NCI-H1092 (cell line): ENCODE data around the gene WWC1.
"Not testable (repeated sequence)": the region's sequence is repeated elsewhere in the genome, so short reads cannot be mapped to it uniquely, and the experiment has no call there.

Experiments
- DNase-seq: peaks from one replicate; lab custom pipeline; 2025; lab: John Stamatoyannopoulos, UW

WWC1 gene

DNA sequence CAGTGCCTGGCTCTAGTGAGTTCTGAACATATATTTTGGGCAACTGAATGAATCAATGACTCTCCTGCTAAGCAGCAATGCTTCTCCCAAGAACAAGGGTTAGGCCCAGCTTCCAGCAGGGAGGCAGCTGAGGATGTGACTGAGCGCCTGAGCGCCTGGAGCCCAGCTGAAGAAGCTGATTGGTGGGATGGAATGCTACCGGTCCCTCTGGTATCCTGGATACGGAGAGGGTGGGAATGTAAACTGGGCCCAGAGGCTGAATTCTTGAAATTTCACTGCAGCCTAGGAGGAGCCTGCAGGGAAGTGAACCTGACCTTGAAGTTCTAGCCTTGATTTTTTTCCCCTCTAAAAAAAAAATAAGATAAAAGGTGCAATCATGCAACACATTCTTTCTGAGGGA lies 43.2 kb downstream of the WWC1 start:
- DNase-seq: no peak

DNA sequence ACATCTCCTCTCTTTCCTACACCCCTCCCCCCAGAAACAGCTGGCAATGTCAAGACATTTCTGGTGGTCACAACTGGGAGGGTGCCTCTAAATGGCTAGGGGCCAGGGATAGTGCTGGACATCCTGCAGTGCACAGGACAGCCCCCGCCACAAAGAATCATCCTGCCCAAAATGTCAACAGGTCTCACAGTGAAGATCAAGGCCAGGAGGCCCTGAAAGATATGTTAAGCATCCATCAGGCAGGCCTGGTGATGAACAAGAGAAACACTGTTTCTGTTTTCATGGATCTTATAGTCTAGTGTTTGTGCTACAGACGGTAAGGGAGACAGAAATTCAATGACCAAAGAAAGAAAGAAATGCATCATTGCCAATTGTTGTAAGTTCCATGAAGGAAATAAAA lies 45.9 kb downstream of the WWC1 start:
- no peak for DNase-seq

DNA sequence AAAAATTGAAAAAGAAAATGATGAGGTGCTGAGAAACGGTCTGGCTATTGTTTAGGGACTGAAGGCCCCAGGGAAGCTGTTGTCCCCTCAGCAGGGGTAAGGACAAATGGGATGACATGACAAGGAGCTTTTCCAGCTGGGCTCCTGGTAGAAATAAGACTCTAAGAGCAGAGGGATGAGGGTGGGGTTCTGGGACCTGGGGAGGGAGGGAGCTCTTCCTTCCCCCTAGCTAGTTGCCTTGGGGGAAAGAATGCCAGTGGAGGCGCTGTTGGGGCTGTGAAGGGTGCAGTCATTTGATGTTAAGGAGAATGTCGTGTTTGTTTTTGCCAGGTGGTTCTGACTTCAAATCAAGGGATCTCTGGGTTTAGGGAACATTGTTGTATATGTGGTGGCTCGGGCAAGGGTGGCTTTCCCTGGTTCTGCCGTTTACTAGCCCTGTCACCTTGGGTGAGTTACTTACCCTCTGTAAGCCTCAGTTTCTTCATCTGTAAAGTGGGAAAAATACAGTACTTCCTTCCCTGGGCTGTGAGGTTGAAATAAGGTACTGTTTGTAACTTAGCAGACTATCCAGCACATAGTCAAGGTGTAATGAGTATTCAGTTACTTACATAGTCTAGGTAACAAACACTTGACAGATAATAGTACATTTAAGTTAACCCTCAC lies 47.8 kb downstream of the WWC1 start:
- no peak for DNase-seq

DNA sequence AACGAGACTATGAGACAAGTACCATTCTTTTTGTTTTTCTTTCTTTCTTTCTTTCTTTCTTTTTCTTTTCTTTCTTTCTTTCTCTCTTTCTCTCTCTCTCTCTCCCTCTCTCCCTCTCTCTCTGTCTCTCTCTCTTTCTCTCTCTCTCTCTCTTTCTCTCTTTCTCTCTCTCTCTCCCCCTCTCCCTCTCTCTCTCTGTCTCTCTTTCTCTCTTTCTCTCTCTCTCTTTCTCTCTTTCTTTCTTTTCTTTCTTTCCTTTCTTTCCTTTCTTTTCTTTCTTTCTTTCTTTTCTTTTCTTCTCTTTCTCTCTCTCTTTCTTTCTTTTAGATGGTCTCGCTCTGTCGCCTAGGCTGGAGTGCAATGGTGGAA lies 48.3 kb downstream of the WWC1 start:
- DNase-seq: not testable (repeated sequence)

DNA sequence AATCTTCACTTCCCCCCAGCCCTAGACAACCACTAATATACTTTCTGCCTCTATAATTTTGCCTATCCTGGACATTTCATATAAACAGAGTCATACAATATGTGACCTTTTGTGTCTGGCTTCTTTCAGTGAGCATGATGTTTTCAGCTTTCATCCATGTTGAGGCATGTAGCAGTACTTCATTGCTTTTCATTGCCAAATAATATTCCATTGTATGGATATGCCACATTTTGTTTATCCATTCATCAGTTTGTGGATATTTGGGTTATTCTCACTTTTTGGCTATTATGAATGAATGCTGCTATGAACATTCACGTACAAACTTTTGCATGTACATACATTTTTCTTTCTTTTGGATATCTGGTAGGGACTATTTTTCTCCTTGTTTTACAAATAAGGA lies 49.0 kb downstream of the WWC1 start:
- DNase-seq: no peak

DNA sequence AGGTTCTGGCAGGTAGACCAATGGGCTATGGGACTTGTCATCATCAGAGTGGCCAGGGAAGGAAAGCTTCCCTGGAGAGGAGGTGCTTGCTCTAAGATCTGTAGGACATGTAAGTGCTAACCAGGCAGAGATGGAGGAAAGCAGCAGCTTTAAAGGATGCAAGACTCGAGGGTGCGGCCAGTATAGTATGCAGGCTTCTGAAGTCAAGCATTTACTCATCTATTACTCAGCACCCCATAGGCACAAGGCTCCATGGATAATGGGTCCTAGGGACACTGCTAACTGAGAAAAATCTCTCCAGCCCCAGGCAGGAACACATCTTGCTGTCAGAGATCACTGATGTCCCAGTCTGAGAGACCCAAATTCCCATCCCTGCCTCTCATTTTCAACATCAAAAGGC lies 49.7 kb downstream of the WWC1 start:
- no peak for DNase-seq

DNA sequence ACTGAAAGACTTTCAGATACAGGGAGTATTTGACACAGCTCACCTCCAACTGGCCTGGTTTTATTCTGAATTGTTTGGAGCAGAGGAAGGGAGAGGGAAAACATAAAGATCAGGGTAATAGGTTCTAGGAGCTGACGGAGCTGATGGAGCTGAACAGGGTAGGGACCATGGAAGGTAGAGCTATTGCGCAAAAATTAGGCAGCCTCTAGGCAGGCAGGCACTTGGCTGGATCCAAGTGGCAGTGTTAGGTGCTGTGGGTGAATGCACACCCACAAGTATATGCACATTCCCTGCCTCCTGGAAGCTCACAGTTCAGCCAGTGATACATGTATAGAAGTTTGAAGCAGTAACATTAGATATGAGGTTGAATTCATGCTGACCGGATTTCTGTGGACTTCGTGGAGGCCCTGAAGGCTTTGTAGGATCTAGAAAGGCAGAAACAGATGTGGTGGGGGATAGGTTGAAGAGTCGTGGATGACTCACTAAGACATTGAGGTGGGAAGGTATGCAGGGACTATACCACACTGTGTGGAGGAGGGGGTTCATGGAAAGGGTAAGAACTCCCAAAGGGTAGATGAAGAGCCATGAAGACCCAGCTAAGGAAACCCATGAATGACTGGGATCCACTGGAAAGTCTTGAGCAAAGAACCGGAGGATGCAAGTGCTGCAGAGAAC lies 50.8 kb downstream of the WWC1 start:
- DNase-seq: no peak

DNA sequence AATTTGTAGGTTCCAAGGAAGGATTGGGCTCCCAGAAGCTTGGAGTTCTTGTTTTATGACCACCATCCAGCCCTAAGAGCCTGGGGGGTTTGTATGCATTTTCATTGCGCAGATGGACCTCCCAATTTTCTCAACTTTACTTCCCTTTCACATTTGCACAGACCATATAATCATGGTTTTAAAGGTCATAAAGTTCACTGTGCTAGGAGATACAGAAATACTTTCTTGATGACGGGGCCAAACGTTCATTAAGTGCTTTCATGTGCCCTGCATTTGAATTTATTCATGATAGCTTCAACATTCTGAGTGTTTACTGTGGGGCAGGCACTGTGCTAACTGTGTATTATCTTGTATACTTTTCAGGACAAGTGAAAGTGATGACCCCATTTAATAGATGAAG lies 51.5 kb downstream of the WWC1 start:
- DNase-seq: no peak

DNA sequence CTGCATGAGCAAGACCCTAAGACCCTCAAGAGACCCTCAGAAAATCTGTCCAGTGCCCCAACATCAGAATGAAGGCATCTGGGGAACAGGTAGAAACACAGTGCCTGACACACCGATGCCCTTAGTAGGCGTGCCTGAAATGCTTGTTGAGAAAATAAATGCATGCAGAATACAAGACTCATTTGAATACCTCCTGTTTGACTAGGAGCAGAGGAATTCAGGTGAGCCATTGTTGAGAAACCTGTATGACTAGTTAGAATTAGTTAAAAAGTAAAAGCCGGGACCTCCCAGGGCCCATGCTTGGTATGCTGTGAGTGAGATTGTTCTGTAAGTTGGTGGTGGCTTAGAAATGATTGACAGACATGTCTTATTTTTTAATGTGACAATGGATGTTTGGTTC lies 55.0 kb downstream of the WWC1 start:
- no peak for DNase-seq

DNA sequence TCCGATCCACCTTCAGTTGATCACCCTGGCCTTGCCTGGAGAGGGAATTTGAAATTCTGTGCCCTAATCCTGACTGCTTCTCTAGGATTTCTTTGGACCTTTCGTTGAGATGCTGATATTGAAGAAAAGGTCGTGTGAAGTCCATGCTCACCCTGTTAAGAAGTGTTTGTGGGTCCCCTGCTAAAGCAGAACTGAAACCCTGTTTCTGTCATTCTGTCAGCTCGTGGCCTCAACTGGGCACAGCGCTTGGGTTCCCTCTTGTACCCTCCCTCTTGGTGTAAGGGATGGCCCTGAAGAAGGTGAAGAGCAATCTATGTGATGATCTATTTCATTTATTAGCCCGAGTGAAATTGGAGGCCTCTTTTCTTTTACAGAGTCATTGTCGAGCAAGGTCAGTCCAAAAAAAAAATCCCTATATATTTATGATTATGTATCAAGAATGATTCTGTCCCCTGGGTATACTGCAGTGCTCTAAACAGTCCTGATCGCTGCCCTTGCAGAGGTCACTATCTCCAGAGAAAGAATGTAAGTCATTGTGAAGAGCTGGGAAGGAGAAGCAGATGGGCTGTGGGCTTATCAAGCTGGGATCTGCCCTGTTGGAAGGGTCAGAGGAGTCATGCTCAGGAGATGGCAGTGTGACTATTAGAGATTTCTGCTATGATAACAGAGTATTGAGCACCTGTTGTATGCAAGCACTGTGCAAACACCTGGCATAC lies 56.1 kb downstream of the WWC1 start:
- DNase-seq: no peak

DNA sequence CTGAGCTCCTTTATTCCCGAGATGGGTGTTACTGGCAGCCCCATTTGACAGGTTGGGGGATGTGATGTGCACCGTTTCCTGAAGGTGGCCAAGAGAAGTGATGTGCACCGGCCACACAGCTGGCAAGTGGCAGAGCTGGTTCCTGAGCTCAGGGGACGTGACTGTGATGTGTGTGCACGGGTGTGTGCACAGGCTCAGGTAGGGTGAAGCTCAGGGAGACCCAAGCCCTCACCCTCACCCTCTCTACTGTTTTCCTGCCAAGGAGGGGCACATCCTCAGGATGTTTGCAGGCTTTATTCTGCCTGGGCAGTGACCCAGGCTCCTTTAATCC lies 56.6 kb downstream of the WWC1 start:
- DNase-seq: no peak

DNA sequence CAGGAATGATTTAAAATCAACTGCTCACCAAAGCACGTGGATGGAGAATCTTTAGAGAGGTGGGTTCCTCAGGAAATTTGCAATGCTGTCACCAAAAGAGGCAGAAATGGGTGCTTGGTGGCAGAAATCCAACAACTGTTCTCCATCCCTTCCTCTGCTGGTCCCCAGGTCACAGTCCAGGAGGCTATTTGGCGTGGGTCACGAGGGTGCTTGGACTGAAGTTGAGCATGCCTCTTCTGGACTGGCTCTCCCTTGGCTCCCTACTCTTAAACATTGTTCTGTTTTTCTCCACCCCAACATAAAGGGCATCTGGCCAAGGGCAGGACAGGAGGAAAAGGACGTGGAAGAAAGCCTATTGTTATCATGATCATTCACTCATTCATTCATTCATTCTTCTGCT lies 58.9 kb downstream of the WWC1 start:
- DNase-seq: no peak

DNA sequence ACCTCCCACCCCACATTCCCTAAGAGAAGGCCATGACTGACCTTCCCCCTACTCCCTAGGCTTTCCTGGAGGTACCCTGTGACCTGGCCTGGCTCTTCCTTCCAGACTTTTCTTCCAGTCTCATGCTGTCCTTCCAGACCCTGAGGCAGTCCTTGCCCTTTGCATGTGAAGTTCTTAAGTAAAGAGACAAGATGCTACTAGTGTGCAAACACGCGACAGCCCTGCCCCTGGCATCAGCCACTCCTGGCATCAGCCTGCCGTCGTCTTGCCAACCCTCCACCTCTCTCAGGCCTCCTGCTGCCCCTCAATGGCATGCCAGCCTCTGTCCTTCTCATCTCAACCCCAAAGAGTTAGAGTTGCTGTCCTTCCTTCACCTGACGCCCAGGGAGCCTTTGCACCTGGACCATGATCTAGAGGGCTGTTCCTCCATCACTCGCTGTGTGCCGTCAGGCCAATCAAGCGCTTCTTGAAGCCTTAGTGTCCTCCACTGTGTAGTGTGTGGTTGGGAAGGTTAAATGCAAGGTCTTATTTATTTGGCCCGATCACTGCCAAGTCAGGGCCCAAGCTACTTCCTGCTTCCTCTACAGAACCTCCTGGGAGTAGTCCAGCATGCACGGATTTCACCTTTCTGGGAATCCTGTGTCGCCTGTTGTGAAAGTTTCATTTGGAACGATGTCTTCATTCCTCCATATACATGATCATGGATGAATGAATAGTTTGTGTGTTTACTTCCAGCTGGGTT lies 61.9 kb downstream of the WWC1 start:
- no peak for DNase-seq

DNA sequence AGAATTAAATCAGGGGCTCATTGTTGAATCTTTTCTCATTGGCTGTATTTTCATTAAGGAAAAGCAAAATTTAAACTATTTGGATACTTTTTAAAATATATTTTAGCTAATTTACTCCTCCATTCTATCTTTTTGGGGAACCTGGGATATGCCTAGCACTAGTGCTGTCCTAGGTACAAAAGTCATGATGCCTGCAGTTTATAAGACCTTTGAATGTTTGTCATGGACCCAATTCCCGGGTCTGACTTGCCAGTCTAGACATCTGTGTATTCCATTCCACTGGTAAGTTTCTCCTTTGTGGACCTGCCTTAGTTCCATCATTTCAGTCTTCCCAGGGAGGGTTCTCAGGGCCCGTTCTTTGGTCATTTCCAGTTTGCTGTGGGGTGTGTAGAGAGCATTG lies 63.0 kb downstream of the WWC1 start:
- DNase-seq: no peak

DNA sequence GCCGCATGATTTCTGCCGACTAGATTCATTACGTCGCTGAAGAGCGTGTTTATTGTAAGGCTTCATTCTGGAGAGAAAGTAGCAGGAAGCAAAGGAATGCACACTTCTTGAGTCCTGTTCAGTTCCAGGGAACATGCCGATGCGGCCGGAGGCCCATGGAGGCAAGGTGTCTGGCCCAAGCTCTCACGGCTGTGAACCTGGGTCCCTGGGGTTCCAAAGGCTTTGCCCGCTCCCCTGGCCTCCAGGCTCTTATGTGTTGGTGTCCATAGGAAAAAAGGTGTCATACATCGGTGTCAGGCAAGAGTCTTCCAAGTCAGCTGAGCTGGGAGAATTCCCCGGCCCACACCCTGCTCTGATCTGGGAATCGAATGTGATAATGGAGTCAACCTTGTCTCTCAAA lies 64.7 kb downstream of the WWC1 start:
- DNase-seq: no peak

DNA sequence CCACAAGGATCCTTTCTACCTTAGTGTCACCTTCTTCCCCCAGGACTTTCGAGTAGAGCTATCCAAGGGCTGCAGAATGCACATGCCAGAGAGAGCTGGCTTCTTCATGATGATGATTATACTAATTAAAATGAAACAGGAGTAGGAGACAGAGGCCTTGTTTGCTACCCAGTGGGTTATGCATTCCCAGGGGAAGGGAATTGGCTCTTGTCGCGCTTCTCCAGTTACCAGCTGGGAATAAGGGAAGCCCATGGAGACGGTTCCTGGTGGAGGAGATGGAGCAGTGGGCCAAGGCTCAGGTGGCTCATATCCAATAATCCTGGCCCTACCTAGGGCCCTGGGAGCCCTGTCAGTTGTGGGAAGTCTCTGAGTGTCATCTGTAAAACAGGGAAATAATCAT lies 65.1 kb downstream of the WWC1 start:
- peak; percentile 47 for DNase-seq

DNA sequence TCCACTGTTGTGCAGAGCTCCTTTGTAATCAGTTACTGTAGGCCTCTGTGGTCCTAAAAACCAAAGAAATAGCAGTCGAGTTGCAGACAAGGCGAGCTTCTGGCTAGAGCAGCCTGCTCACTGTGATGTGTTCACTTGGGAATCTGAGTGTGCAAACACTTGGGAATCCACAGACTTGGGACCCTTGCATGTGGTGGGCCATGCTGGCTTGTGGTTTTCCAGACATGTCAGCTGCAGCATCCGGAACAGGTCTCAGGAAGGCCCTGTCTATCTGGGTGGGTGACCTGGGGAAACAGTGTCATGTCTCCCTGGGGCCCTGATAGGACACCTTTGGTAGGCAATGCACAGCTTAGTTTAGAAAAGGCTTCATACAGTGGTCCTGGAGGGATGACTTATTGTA lies 66.4 kb downstream of the WWC1 start:
- no peak for DNase-seq

DNA sequence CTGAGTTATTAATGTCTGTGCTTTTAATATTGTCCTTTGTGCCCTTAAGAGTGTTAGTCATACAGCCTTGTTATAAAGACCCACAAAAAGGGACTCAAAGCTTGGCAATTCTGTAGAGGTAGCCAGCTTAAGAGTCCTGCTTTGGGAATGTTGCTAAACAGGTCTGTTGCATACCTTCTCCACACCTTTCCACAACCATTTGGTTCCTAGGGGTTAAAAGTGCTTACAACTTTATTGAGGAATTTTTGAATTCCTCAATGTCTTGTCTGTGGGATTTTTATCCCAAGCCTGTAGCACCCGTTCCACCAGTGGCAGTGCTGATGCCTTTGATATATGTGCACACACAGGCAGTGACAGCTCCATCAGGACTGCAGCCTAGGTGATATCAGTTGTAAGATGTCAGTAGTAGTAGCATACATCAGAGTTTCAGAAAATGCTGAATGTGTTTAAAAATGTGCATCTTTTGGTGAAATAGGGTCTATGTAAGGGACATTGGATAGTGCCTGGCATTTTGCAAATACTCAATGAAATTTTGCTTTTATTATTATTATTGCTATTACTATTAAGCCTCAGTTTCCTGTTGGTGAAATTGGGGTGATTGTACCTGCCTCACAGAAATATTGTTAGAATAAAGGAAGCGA lies 68.5 kb downstream of the WWC1 start:
- no peak for DNase-seq

DNA sequence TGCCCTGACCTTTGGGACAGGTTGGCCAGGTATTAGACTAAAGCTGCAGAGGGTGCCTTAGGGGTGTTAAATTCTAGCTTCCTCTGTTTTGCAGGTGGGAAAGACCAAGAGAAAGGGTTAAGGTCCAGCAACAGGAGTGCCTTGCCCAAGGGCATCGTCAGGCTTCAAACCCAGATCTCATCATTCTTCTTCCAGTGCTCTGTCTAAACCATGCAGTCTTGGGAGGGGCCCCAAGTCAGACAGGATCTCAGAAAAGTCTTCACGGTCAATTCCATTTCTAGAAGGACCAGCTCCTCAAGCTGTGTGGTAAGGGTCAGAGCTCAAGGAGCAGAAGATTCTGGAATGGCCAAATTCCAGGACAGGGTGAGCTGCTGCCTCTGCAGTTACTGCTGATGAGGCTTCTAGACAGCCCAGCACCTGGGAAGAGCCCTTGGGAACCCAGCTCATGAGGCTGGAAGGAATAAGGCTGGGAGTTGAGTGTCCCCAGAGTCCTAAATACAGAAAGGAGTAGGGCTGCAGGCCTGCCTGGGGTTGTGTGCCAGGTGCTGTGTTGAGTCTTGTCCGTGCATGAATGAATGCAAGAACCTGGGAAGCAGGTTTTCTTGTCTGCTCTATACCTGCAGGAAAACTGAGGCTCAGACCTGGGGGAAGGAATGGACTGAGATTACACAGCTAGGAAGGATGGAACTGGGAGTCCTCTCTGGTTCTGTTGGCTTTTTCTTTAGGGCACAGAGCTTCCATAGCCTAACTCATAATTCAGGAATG lies 69.3 kb downstream of the WWC1 start:
- no peak for DNase-seq

DNA sequence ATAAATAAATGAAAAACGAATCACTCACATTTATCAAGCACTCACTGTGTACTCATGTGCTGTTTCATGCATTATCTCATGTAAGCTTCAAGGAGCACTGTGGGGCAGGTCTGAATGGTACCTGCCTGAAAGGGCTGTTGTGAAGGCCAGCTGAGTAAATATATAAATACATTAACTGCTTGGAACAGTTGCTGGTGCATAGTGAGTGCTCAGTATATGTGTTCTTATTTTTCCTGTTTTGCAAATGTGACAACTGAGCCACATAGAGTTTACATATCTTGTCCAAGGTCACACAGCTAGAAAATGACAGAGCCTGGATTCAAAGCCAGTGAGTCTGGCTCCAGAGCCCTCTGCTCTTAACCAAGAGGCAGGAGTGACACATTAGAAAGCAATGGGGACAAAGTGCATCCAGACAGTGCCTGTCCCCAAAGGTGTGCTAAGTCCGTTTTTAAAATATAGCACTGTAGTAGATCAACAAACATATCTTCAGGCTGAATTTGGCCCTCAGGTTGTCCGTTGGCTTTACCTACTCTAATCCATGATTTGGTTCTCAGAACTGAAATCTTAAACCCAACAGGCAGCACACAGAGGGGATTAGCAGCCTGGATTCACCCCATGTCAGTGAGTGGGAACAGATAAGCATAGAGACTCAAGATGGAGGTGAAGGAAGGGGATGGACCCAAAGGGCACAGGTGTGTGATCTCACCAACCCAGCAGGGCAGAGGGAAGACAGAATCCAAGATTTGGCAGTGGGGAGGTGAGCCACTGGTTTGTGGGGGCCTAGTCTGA lies 70.8 kb downstream of the WWC1 start:
- peak; percentile 16 for DNase-seq

DNA sequence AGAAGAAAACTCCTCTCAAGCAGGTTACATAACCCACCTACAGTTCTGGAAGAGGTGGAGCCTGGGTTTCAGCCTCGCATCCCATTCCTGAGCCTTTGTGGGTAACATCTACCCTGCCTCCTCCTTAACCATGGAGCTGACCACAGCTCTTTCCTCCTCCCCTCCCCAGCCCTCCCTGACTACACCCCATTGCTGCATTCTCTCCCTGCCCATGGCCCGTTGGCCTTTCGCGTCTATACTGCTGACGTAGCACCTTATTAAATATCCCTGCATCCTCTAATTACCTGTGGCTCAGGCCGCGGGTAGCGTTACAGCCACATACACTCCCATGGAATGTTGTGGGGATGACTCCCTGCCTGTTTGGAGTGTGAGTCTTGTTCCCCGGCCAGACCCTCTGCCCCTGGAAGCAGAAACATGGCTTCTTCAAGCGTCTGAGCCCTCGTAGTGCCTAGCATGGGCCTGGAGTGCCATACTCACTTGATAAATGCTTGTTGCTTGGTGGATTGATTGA lies 72.8 kb downstream of the WWC1 start:
- DNase-seq: no peak
